ENCODE results near the gene CDON. TPM values are rescaled to one million over a fixed set of nuclear protein-coding genes. Genes with fewer than 3 reads are reported as not detected.
A peak's percentile ranks its signal among the peaks of the same experiment; 100 is the strongest.

The CDON gene
- polyA plus RNA-seq, 3 donors: 0.01 TPM; not detected in 2

GRCh38 chr11:126072801-126073594 is 10.3 kb upstream of the CDON start:
- no peaks in the 10 kb centered on the region for H3K4me1 ChIP-seq (ENCODE audit: control insufficient read depth in 1 of 2, insufficient read depth in 2 of 2, low read length in 2 of 2)
- H3K4me2 ChIP-seq (replicated peaks; ENCODE audit: extremely low read depth, low read length, poor library complexity, severe bottlenecking): no peak overlapping the region
- intact Hi-C loops (cut with micrococcal nuclease): no loop called here
- H3K79me2 ChIP-seq (ENCODE audit: insufficient read depth, low read length): no peaks in the 10 kb centered on the region
- 82% methylated on average over 5 of the region's 9 CpGs for WGBS (ENCODE audit: insufficient coverage)
- Mint-ChIP-seq H3K4me1 (no peaks in the 10 kb centered on the region), H3K36me3 (no peaks in the 10 kb centered on the region), H3K27ac (no peak overlapping the region), H3K4me3 (no peak overlapping the region), H3K9me3 (no peaks in the 10 kb centered on the region), H3K27me3 (ENCODE audit: low read depth in 3 of 3) (peaks cover 5 to 11% (median 8%) of the 10 kb centered on the region in 3 donors)
- H3K27ac ChIP-seq (ENCODE audit: low read depth in 1 of 2, low read length in 2 of 2): no peak overlapping the region
- TF ChIP-seq, protein P1, sequence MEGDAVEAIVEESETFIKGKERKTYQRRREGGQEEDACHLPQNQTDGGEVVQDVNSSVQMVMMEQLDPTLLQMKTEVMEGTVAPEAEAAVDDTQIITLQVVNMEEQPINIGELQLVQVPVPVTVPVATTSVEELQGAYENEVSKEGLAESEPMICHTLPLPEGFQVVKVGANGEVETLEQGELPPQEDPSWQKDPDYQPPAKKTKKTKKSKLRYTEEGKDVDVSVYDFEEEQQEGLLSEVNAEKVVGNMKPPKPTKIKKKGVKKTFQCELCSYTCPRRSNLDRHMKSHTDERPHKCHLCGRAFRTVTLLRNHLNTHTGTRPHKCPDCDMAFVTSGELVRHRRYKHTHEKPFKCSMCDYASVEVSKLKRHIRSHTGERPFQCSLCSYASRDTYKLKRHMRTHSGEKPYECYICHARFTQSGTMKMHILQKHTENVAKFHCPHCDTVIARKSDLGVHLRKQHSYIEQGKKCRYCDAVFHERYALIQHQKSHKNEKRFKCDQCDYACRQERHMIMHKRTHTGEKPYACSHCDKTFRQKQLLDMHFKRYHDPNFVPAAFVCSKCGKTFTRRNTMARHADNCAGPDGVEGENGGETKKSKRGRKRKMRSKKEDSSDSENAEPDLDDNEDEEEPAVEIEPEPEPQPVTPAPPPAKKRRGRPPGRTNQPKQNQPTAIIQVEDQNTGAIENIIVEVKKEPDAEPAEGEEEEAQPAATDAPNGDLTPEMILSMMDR (IDR thresholded peaks at IDR 0.05): no peak
- H3K36me3 ChIP-seq (replicated peaks in 1 of 2; ENCODE audit: control insufficient read depth in 1 of 2, insufficient read depth in 2 of 2, low read length in 2 of 2): no peaks in the 10 kb centered on the region
- H4K20me1 ChIP-seq (ENCODE audit: insufficient read depth, low read length): no peaks in the 10 kb centered on the region
- no peaks in the 10 kb centered on the region for H3K27me3 ChIP-seq (ENCODE audit: control insufficient read depth in 2 of 2, insufficient read depth in 2 of 2, low read length in 2 of 2)
- H3K9me3 ChIP-seq (replicated peaks in 1 of 2; ENCODE audit: control insufficient read depth in 1 of 2, insufficient read depth in 1 of 2, low read length in 2 of 2): no peaks in the 10 kb centered on the region
- H3K4me3 ChIP-seq (replicated peaks in 1 of 3; ENCODE audit: low read depth in 2 of 3, low read length in 3 of 3): no peak overlapping the region
- no peak overlapping the region for H3K9ac ChIP-seq (ENCODE audit: insufficient read depth, low read length, poor library complexity, severe bottlenecking)
- DNase-seq: no peak
- no peak overlapping the region for H2AFZ ChIP-seq (ENCODE audit: insufficient read depth, low read depth, low read length, poor library complexity, severe bottlenecking)

GRCh38 chr11:126072141-126072741 is 9.6 kb upstream of the CDON start:
- no peaks in the 10 kb centered on the region for H3K4me1 Mint-ChIP-seq
- no CpG with 5 or more reads among the region's 5 CpGs for WGBS (ENCODE audit: insufficient coverage)

More at GRCh38 chr11:126072141-126072741, 9.6 kb upstream of the CDON start:
- TF ChIP-seq, protein P1 (IDR thresholded peaks at IDR 0.05): no peak
- H3K79me2 ChIP-seq (ENCODE audit: insufficient read depth, low read length): no peaks in the 10 kb centered on the region
- no peak overlapping the region for H3K27ac ChIP-seq (ENCODE audit: low read depth in 1 of 2, low read length in 2 of 2)
- H3K9me3 Mint-ChIP-seq: no peaks in the 10 kb centered on the region
- H3K4me3 Mint-ChIP-seq: peak overlapping the region in 1 of 2 donors; percentile 23
- H3K27ac Mint-ChIP-seq: no peak overlapping the region
- DNase-seq: no peak
- no peaks in the 10 kb centered on the region for H3K4me1 ChIP-seq (ENCODE audit: control insufficient read depth in 1 of 2, insufficient read depth in 2 of 2, low read length in 2 of 2)
- H3K27me3 Mint-ChIP-seq (ENCODE audit: low read depth in 3 of 3): peaks cover 5 to 11% (median 7%) of the 10 kb centered on the region in 3 donors
- no peaks in the 10 kb centered on the region for H3K36me3 Mint-ChIP-seq
- H2AFZ ChIP-seq (ENCODE audit: insufficient read depth, low read depth, low read length, poor library complexity, severe bottlenecking): no peak overlapping the region
- H3K27me3 ChIP-seq (ENCODE audit: control insufficient read depth in 2 of 2, insufficient read depth in 2 of 2, low read length in 2 of 2): no peaks in the 10 kb centered on the region
- no peaks in the 10 kb centered on the region for H3K36me3 ChIP-seq (replicated peaks in 1 of 2; ENCODE audit: control insufficient read depth in 1 of 2, insufficient read depth in 2 of 2, low read length in 2 of 2)
- H3K9me3 ChIP-seq (replicated peaks in 1 of 2; ENCODE audit: control insufficient read depth in 1 of 2, insufficient read depth in 1 of 2, low read length in 2 of 2): no peaks in the 10 kb centered on the region
- intact Hi-C loops (cut with micrococcal nuclease): no loop called here
- H4K20me1 ChIP-seq (ENCODE audit: insufficient read depth, low read length): no peaks in the 10 kb centered on the region
- no peak overlapping the region for H3K4me3 ChIP-seq (replicated peaks in 1 of 3; ENCODE audit: low read depth in 2 of 3, low read length in 3 of 3)
- no peak overlapping the region for H3K9ac ChIP-seq (ENCODE audit: insufficient read depth, low read length, poor library complexity, severe bottlenecking)
- H3K4me2 ChIP-seq (replicated peaks; ENCODE audit: extremely low read depth, low read length, poor library complexity, severe bottlenecking): no peak overlapping the region

All from CD14-positive monocyte (primary cell).